GM18519 (cell line): ENCODE results near the gene MYO9B.

Experiments used
- ATAC-seq: cut with Tn5 transposase; IDR thresholded peaks from one replicate; pipeline ENCODE4 v1.9.1; 2021; ENCODE audit warnings: mild to moderate bottlenecking, moderate library complexity; ENCODE audit not compliant: unreplicated experiment, low FRiP score

Gene MYO9B

GRCh38 chr19:17055636-17056035 is 19.9 kb upstream of the MYO9B start:
- ATAC-seq: no peak

GRCh38 chr19:17058236-17058635 is 17.3 kb upstream of the MYO9B start:
- ATAC-seq: no peak

GRCh38 chr19:17060802-17061201 is 14.8 kb upstream of the MYO9B start:
- no peak for ATAC-seq

- ATAC-seq: no peak
These were observed 14.4 kb upstream of the MYO9B start for GRCh38 chr19:17061205-17061604.

GRCh38 chr19:17061691-17062090 is 13.9 kb upstream of the MYO9B start:
- ATAC-seq: no peak

- ATAC-seq: no peak
These were observed 12.1 kb upstream of the MYO9B start for GRCh38 chr19:17063428-17063827.

GRCh38 chr19:17069193-17069592 is 6.4 kb upstream of the MYO9B start:
- ATAC-seq: no peak

- no peak for ATAC-seq
These were observed 5.2 kb upstream of the MYO9B start for GRCh38 chr19:17070421-17070820.

- no peak for ATAC-seq
These were observed 4.7 kb upstream of the MYO9B start for GRCh38 chr19:17070912-17071311.

GRCh38 chr19:17073869-17074633 is 1.5 kb upstream of the MYO9B start:
- ATAC-seq: no peak

- ATAC-seq: no peak
These were observed 943 bp upstream of the MYO9B start for GRCh38 chr19:17074634-17075034.

GRCh38 chr19:17075864-17076542 is 426 bp downstream of the MYO9B start:
- ATAC-seq: no peak

GRCh38 chr19:17076543-17076991 is 990 bp downstream of the MYO9B start:
- ATAC-seq: no peak

- ATAC-seq: no peak
These were observed 2.0 kb downstream of the MYO9B start for GRCh38 chr19:17077447-17078028.

- no peak for ATAC-seq
These were observed 2.7 kb downstream of the MYO9B start for GRCh38 chr19:17078036-17078919.

GRCh38 chr19:17078920-17079709 is 3.5 kb downstream of the MYO9B start:
- no peak for ATAC-seq

- no peak for ATAC-seq
These were observed 4.3 kb downstream of the MYO9B start for GRCh38 chr19:17079710-17080439.

GRCh38 chr19:17080440-17080801 is 4.8 kb downstream of the MYO9B start:
- ATAC-seq: no peak
